IMR-90 (cell line): Measurements from ENCODE around the gene CHD9. TPM values are rescaled to one million over a fixed set of nuclear protein-coding genes. Genes with fewer than 3 reads are reported as not detected.
A peak's percentile ranks its signal among the peaks of the same experiment; 100 is the strongest.

ENCODE experiments used
- ATAC-seq: fragments of 200-7000 bp; cut with Tn5 transposase; 2 replicates; pipeline ENCODE4 v1.9.1; 2020; ENCODE audit warnings: low read depth, mild to moderate bottlenecking, moderate library complexity
- BruUV-seq: library from RNA; stranded (reverse); fragments of 400-500 nt; replicated peaks from 2 replicates; lab custom pipeline; 2021; lab: Mats Ljungman, UMichigan
- CTCF ChIA-PET: fragments of 300-600 bp; formaldehyde crosslinking; extraction: SDS; loops from one replicate; lab custom pipeline; 2021; ENCODE audit warnings: antibody characterized with exemption; lab: Yijun Ruan, JAX
- POLR2A ChIA-PET: fragments of 300-600 bp; sonication (Branson Sonifier 250); formaldehyde crosslinking; loops from one replicate; lab custom pipeline; 2022; ENCODE audit warnings: antibody characterized with exemption; ENCODE audit not compliant: unreplicated experiment; lab: Charles Lee
- DNase-seq: peaks from one replicate; pipeline ENCODE4 v3.0.0; 2013
- H2AFZ ChIP-seq: replicated peaks from 2 replicates; pipeline ENCODE3; 2013; ENCODE audit warnings: low read length, mild to moderate bottlenecking; ENCODE audit not compliant: poor library complexity
- H2AK5ac ChIP-seq: 2 replicates; pipeline ENCODE4 v1.6.1; 2013; ENCODE audit warnings: low read depth, low read length, inconsistent platforms
- H2AK9ac ChIP-seq: replicated peaks from 2 replicates; pipeline ENCODE3; 2013; ENCODE audit warnings: mild to moderate bottlenecking, low read depth, low read length, moderate library complexity; ENCODE audit not compliant: poor library complexity
- H2BK120ac ChIP-seq: 2 replicates; pipeline ENCODE4 v1.6.1; 2013; ENCODE audit warnings: low read depth, low read length, inconsistent platforms
- H2BK15ac ChIP-seq: 3 replicates; pipeline ENCODE4 v1.6.1; 2013; ENCODE audit warnings: low read depth, low read length, inconsistent platforms
- H2BK20ac ChIP-seq: 2 replicates; pipeline ENCODE4 v1.6.1; 2013; ENCODE audit warnings: low read depth, mild to moderate bottlenecking, inconsistent platforms, low read length, moderate library complexity
- H2BK5ac ChIP-seq: 2 replicates; pipeline ENCODE4 v1.6.1; 2013; ENCODE audit warnings: mild to moderate bottlenecking, low read depth, low read length, inconsistent platforms; ENCODE audit not compliant: poor library complexity, severe bottlenecking
- H3K14ac ChIP-seq: replicated peaks from 2 replicates; pipeline ENCODE4 v1.6.1; 2013; ENCODE audit warnings: low read depth, low read length, inconsistent platforms
- H3K18ac ChIP-seq: 2 replicates; pipeline ENCODE4 v1.6.1; 2013; ENCODE audit warnings: low read depth, low read length, control low read depth
- H3K23ac ChIP-seq: 2 replicates; pipeline ENCODE4 v1.6.1; 2013; ENCODE audit warnings: low read depth, low read length, inconsistent platforms
- H3K27ac ChIP-seq: 2 replicates; pipeline ENCODE4 v1.5.1; 2013; ENCODE audit warnings: mild to moderate bottlenecking, control low read depth, low read length; ENCODE audit not compliant: insufficient read depth
- H3K27me3 ChIP-seq: 2 replicates; pipeline ENCODE4 v1.6.1; 2013; ENCODE audit warnings: low read length; ENCODE audit not compliant: control insufficient read depth, insufficient read depth
- H3K36me3 ChIP-seq: 2 replicates; pipeline ENCODE4 v1.6.1; 2013; ENCODE audit warnings: low read length, mixed read lengths; ENCODE audit not compliant: control insufficient read depth, insufficient read depth
- H3K4ac ChIP-seq: 2 replicates; pipeline ENCODE4 v1.6.1; 2013; ENCODE audit warnings: low read depth, low read length, inconsistent platforms
- H3K4me1 ChIP-seq: 2 replicates; pipeline ENCODE4 v1.6.1; 2013; ENCODE audit warnings: low read length, mixed read lengths; ENCODE audit not compliant: control insufficient read depth, insufficient read depth
- H3K4me2 ChIP-seq: 2 replicates; pipeline ENCODE4 v1.6.1; 2013; ENCODE audit warnings: low read depth, mild to moderate bottlenecking, control low read depth, low read length, moderate library complexity
- H3K4me3 ChIP-seq: 2 replicates; pipeline ENCODE4 v1.5.1; 2013; ENCODE audit warnings: low read depth, mild to moderate bottlenecking, control low read depth, low read length, moderate library complexity; ENCODE audit not compliant: insufficient read depth
- H3K56ac ChIP-seq: 2 replicates; pipeline ENCODE4 v1.6.1; 2013; ENCODE audit warnings: low read length, inconsistent platforms; ENCODE audit not compliant: insufficient read depth; ENCODE audit errors: extremely low read depth
- H3K79me1 ChIP-seq, 2 experiments: 2 replicates each; pipeline ENCODE4 v1.6.1; 2013; ENCODE audit warnings: low read length in 2 of 2, inconsistent platforms in 1 of 2, low read depth in 1 of 2
- H3K9ac ChIP-seq: 2 replicates; pipeline ENCODE4 v1.6.1; 2013; ENCODE audit warnings: low read depth, low read length, control low read depth
- H3K9me1 ChIP-seq: 2 replicates; pipeline ENCODE4 v1.6.1; 2013; ENCODE audit warnings: low read length, inconsistent platforms; ENCODE audit not compliant: insufficient read depth
- H3K9me3 ChIP-seq: 2 replicates; pipeline ENCODE4 v1.6.1; 2013; ENCODE audit warnings: low read length; ENCODE audit not compliant: control insufficient read depth, insufficient read depth
- H4K20me1 ChIP-seq: 2 replicates; pipeline ENCODE4 v1.6.1; 2013; ENCODE audit warnings: low read length, inconsistent platforms; ENCODE audit not compliant: insufficient read depth
- H4K5ac ChIP-seq: 2 replicates; pipeline ENCODE4 v1.6.1; 2013; ENCODE audit warnings: mild to moderate bottlenecking, low read depth, low read length, control low read depth
- H4K8ac ChIP-seq, 2 experiments: 2 replicates each; pipeline ENCODE4 v1.6.1; 2013; ENCODE audit warnings: low read depth in 2 of 2, low read length in 2 of 2, control low read depth in 1 of 2, inconsistent platforms in 1 of 2
- H4K91ac ChIP-seq: 2 replicates; pipeline ENCODE4 v1.6.1; 2013; ENCODE audit warnings: low read depth, low read length, inconsistent platforms; ENCODE audit not compliant: insufficient read depth
- CHD1 ChIP-seq: IDR thresholded peaks from 2 replicates; pipeline ENCODE4 v1.6.1; 2012; ENCODE audit warnings: low read depth, low read length, improper control_type of control experiment
- FOS ChIP-seq: fragments of 150-350 bp; IDR thresholded peaks from 2 replicates; pipeline ENCODE4 v1.6.1; 2016; ENCODE audit warnings: low read depth, low read length
- MAFK ChIP-seq: IDR thresholded peaks from 2 replicates; pipeline ENCODE4 v1.6.1; 2012; ENCODE audit warnings: low read depth, low read length, improper control_type of control experiment
- MAZ ChIP-seq: IDR thresholded peaks from 2 replicates; pipeline ENCODE4 v1.6.1; 2012; ENCODE audit warnings: low read depth, mild to moderate bottlenecking, low read length, improper control_type of control experiment, moderate library complexity, borderline replicate concordance
- NFE2L2 ChIP-seq: fragments of 150-350 bp; IDR thresholded peaks from 2 replicates; pipeline ENCODE4 v1.6.1; 2016; ENCODE audit warnings: low read depth, mild to moderate bottlenecking, low read length
- POLR2A ChIP-seq: IDR thresholded peaks from 2 replicates; pipeline ENCODE4 v1.6.1; 2012; ENCODE audit warnings: mild to moderate bottlenecking, low read depth, low read length
- RAD21 ChIP-seq: IDR thresholded peaks from 2 replicates; pipeline ENCODE4 v1.6.1; 2012; ENCODE audit warnings: low read length, improper control_type of control experiment
- RFX5 ChIP-seq: IDR thresholded peaks from 2 replicates; pipeline ENCODE4 v1.8.0; 2012; ENCODE audit warnings: low read depth, mild to moderate bottlenecking, low read length, moderate library complexity
- SMC3 ChIP-seq: fragments of 150-350 bp; IDR thresholded peaks from 2 replicates; pipeline ENCODE4 v1.6.1; 2016; ENCODE audit warnings: low read depth, mild to moderate bottlenecking, antibody characterized with exemption, low read length, moderate library complexity
- WGBS, 2 experiments: methylation state at CpG; one replicate each; pipeline versions ENCODE4 v1.1.5 to v1.1.7; 2013; ENCODE audit warnings: missing lambda C conversion rate in 2 of 2; ENCODE audit not compliant: insufficient read length in 1 of 2; ENCODE audit errors: extremely low coverage in 2 of 2; 5-methylcytosine and 5-hydroxymethylcytosine counted together
- dilution Hi-C: fragments of 300-500 bp; cut with HindIII; formaldehyde crosslinking; loops from one replicate; pipeline ENCODE4 v1.14.3; 2018; ENCODE audit warnings: low sequenced_read_pairs; ENCODE audit not compliant: unreplicated experiment
- in situ Hi-C: fragments of 300-500 bp; cut with MboI; formaldehyde crosslinking; loops from 3 replicates; pipeline ENCODE4 v1.14.3; 2019; ENCODE audit warnings: low sequenced_read_pairs, inconsistent platforms, mixed read lengths
- intact Hi-C: fragments of 100-400 bp; cut with micrococcal nuclease; formaldehyde crosslinking; loops from 2 replicates; pipeline ENCODE4 v1.10.0; 2022
- polyA plus RNA-seq, 3 experiments: library from polyadenylated mRNA; depleted of rRNA; stranded (reverse); fragments of >200 nt; gene quantifications; 2 replicates each; pipeline ENCODE4 v1.2.3, GENCODE V29; 2012; ENCODE audit warnings: low replicate concordance in 1 of 3
- total RNA-seq: library from RNA; depleted of rRNA; stranded (reverse); fragments of >200 nt; gene quantifications from 2 replicates; pipeline ENCODE4 v1.2.3, GENCODE V29; 2012
- TF ChIP-seq, protein P1 (sequence below): conservative IDR thresholded peaks from 2 replicates; pipeline ENCODE4 v1.5.1; 2012; ENCODE audit warnings: mild to moderate bottlenecking, low read depth, low read length, improper control_type of control experiment

Gene CHD9
- total and polyA plus RNA-seq, 2 of the 4 experiments (the other 2 are of a cell fraction), result 9.1 to 48.8 TPM

DNA sequence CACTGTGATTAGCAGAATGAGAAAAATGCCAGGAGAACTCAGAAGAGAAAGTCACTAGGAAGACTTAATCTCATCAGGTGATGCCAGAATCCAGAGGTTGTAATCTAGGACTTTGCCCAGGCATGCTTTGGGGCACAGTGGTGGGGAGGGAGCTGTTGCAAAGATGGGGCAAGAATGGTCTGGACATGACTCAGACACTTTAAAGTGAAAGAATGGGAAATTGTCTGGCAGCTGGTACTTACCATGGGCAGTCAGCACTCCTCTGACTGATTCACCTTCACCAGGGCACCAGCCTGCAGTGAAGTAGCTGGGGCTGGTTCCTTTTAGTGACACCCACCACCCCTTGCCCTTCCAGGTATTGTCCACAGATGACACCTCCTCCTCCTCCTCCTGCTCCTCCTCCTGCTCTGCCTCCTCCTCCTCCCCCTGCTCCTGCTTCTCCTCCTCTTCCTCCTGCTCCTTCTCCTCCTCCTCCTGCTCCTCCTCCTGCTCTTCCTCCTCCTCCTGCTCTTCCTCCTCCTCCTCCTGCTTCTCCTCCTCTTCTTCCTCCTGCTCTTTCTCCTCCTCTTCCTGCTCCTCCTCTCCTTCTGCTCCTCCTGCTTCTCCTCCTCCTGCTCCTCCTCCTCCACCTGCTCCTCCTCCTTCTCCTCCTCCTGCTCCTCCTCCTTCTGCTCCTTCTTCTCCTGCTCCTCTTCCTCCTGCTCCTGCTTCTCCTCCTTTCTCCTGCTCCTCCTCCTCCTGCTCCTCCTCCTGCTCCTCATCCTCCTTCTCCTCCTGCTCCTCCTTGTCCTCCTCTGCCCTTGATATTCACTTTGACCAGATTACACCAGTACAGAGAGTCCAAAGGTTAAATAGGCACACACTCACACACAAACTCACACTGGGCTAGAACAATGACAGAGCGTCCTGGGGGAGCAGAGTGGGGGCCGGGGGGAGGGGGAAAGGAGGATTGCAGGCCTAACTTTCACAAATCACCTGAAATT lies 2.0 kb upstream of the CHD9 start, which contains the start of gene CHD9NB (continued):
- no peak for TF ChIP-seq RFX5

DNA sequence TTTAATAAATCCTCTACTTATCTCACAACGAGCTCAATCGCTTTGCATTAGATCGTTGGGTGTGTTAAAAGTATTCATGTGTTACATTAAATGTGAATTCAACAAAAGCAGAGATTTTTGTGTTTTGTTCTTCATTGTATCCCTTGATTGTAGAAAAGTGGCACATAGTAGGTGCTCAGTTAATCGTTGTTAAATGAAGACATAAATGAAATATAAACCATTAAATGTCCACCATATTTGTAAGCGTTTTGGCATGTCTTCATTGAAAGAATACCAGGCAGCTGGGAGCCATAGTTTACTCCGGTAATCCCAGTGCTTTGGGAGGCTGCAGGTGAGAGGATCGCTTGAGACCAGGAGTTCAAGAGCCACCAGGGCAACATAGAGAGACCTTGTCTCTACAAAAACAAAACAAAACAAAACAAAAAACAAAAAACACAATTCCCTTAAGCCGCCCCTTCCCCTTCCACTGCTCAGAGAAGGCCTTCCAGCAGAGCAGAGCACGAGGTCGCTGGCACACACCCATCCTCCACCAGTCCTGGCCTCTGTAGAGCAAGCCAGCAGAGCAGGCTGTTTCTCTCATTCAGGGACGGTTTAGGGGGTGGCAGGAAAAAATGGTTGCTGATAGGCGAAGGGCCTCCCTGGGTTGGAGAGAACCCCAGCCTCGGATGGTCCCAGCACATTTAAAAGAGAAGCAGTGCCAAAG lies 673 bp upstream of the CHD9 start:
- Histone ChIP-seq H3K27ac (peak overlapping the region; percentile 88), H3K4me2 (peak overlapping the region; percentile 79), H3K4me1 (peaks cover 20% of the 10 kb centered on the region), H2BK20ac (peak overlapping the region; percentile 54), H3K56ac (peak overlapping the region; percentile 83), H2BK120ac (peak overlapping the region; percentile 79), H3K9ac (peak overlapping the region; percentile 84), H3K27me3 (no peaks in the 10 kb centered on the region), H4K5ac (peak overlapping the region; percentile 57), H2AK5ac (peak overlapping the region; percentile 78), H3K79me1 (peaks cover 12 to 59% of the 10 kb centered on the region in 2 experiments), H4K8ac (peak overlapping the region; percentile 87 to 95), H3K4me3 (peak overlapping the region; percentile 33), H2BK15ac (peak overlapping the region; percentile 76; the same call in 2 of the 3 replicates), H3K14ac (peak overlapping the region; percentile 72), H3K18ac (peak overlapping the region; percentile 39; the same call in 1 of the 2 replicates), H3K9me1 (peaks cover 12% of the 10 kb centered on the region), H3K4ac (peak overlapping the region; percentile 90), H2AK9ac (peak overlapping the region; percentile 93), H4K20me1 (no peaks in the 10 kb centered on the region), H3K36me3 (no peaks in the 10 kb centered on the region; the same call in 1 of the 2 replicates), H2BK5ac (peak overlapping the region; percentile 70), H3K23ac (peak overlapping the region; percentile 58), H2AFZ (peak overlapping the region; percentile 96), H4K91ac (peak overlapping the region; percentile 84), H3K9me3 (no peaks in the 10 kb centered on the region)
- no peak for TF ChIP-seq RAD21
- TF ChIP-seq, protein P1, sequence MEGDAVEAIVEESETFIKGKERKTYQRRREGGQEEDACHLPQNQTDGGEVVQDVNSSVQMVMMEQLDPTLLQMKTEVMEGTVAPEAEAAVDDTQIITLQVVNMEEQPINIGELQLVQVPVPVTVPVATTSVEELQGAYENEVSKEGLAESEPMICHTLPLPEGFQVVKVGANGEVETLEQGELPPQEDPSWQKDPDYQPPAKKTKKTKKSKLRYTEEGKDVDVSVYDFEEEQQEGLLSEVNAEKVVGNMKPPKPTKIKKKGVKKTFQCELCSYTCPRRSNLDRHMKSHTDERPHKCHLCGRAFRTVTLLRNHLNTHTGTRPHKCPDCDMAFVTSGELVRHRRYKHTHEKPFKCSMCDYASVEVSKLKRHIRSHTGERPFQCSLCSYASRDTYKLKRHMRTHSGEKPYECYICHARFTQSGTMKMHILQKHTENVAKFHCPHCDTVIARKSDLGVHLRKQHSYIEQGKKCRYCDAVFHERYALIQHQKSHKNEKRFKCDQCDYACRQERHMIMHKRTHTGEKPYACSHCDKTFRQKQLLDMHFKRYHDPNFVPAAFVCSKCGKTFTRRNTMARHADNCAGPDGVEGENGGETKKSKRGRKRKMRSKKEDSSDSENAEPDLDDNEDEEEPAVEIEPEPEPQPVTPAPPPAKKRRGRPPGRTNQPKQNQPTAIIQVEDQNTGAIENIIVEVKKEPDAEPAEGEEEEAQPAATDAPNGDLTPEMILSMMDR, result no peak
- TF ChIP-seq SMC3, result no peak
- TF ChIP-seq NFE2L2, result no peak
- no peak for TF ChIP-seq MAZ
- no peak for TF ChIP-seq FOS
- TF ChIP-seq RFX5, result no peak
- TF ChIP-seq POLR2A, result no peak
- TF ChIP-seq MAFK, result no peak
- no peak for TF ChIP-seq CHD1
- no TSS peak for BruUV-seq
- CTCF ChIA-PET, result interaction anchor here (0.6 to 3.0 kb wide), 7 partner anchors 45 to 229 kb away, joined by 3 to 17 read pairs (median 13); no protein-coding TSS in a partner anchor
- POLR2A ChIA-PET, result no interaction called here
- WGBS, 2 experiments, result no CpG with 5 or more reads among the region's 13 CpGs
- in situ Hi-C loops (loop anchor here (10.0 to 25.0 kb wide), 4 partner anchors 101 to 1167 kb away; partner anchors contain the start of gene RBL2), intact Hi-C loops (loop anchor here (2.0 to 5.0 kb wide), 4 partner anchors 27 to 229 kb away; no protein-coding TSS in a partner anchor), dilution Hi-C loops (no loop called here)
- peak; percentile 6 for ATAC-seq
- DNase-seq, result no peak
